Stimulated activated CD8-positive, alpha-beta memory T cell treated with anti-CD3 and anti-CD28 coated beads, Interleukin-4, amount 100 ng/mL, for 1 hour (primary cell): ENCODE data around the gene SOST.

Source experiments
- DNase-seq, 2 donors: peaks; one replicate each; pipeline ENCODE4 v3.0.0-alpha.2; 2020; ENCODE audit warnings: low read depth in 2 of 2, low spot score in 1 of 2

SOST gene

DNA sequence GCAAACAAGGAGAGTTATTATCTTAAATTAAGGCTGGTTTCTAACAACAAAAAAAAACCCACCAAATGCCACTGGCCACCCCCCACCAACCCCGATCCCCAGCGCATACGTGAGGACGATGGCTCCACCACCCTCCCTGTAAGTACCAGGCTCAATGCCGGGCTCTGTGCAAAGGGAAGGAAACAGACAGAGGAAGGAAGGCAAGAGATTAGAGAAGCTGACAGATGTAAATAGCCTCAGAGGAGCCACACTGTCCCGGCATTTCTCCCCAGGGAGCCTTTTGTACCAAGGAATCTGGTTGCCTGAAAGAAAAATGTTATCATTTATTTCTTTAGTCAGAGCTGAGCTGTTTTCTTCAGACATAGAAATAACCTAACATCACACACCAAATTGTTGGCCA lies 13.1 kb downstream of the SOST start:
- DNase-seq, result no peak

DNA sequence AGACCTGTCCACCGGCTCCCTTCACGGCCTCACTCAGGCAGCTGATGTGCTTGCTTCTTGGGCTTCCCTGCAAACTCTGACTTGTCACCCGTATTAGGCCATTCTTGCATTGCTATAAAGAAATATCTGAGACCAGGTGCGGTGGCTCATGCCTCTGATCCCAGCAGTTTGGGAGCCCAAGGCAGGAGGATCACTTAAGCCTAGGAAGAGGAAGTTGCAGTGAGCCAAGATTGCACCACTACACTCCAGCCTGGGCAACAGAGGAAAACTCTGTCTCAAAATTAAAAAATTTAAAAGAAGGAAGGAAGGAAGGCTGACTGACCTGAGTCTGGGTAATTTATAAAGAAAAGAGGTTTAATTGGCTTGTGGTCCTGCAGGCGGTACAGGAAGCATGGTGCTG lies 17.0 kb downstream of the SOST start:
- no peak for DNase-seq

DNA sequence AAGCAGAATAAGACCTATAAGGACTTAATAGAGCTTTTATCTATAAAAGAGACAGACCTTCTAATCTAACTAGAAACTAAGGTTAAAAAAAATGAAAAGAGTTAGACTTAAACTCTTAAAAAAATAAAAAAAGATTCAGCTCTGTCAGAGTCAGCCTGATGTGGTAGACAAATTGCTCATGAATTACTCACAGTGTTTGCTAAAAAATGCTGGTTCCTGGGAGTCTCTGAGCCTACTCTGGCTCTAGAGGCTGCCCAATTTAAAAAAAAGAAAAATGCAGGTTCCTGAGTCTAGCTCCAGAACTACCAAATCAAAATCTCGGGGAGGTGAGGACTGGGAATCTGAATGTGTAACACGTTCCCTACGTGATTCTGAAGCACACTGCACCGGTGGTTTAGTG lies 18.1 kb downstream of the SOST start:
- DNase-seq, result no peak

DNA sequence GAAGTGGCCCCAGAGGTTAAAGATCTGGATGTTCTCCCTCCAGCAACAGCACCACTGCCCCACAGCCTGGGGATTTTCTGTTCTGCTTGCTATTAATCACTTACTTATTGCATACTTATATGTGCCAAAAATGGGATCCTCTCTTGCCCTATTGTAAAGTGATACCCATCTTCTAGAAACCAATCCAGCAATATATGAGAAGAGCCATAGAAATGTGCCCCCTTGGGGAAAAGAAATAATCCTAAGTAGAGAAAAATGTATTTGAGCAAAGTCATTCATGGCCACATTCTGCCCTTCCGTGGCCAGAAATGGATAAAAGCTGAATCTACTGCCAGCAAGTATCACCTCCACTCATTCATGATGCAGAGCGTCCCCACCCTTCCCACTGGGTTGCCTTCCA lies 20.9 kb downstream of the SOST start:
- DNase-seq, result no peak

DNA sequence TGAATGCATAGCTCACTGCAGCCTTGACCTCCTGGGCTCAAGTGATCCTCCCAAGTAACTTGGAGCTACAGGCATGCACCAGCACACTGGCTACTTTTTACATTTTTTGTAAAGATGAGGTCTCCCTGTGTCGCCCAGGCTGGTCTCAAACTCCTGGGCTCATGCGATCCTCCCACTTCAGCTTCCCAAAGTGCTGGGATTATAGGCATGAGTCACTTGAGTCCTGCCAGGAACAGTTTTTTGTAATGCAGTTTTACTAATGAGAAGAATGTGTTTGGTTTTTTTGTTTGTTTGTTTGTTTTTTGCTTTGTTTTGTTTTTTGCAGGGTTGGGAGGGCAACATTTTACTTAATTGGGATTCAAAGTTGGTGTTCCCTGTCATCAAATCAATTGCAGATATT lies 22.2 kb downstream of the SOST start:
- DNase-seq, result no peak

DNA sequence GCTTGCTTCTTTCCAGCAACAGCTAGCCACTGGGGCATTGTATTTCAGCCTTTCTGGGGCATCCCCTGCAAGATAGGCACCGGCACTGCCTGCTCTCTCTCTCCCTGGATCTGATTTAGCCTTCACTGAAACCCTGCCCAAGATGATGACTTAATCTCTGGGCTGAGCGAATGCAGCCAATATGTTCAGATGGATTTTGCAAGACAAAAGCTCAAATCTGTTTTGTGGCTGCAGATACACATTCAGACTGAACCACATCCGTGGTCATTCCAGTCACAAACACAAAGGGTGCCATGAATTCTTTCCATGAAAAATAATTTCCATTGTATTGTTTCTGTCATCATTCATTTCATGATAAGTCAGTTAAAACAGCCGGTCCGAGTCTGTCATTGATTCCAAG lies 24.2 kb downstream of the SOST start:
- DNase-seq, result no peak

DNA sequence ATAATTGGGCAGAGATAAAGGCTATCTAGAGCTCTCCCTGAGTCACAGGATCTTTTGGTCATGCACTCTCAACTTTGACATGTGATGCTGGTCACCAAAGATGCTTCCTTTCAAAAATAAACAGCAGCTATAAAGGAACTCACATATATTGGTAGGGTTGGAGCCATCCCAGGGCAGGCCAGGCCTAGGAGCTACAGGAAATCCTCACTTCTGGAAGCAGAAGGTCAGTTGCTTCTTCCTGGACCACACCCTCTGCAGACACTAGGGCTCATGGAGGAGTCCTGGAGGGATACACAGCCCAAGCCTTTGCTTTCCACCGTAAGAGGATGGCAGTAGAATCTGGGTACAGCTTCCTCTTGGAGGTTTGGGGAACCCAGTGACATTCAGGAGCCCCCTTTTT lies 24.6 kb downstream of the SOST start:
- no peak for DNase-seq

DNA sequence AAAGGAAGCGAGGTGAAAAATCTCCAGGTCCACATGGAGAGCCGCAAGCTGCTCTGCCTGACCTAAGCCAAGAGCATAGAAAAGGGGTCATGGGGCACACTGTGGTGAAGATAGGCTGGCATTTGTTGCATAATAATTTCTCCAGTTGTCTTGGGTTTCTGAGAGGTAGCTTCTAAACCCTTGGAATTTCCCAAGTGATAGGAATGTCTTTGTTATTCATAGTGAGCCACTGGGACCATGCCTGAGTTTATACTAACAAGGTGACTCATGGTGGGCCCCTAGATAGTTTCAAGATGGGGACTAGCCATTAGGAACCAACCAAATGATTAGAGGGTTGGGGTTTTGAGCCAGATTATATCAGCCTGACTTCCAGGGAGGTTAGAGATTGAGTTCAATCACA lies 25.6 kb downstream of the SOST start:
- no peak for DNase-seq

DNA sequence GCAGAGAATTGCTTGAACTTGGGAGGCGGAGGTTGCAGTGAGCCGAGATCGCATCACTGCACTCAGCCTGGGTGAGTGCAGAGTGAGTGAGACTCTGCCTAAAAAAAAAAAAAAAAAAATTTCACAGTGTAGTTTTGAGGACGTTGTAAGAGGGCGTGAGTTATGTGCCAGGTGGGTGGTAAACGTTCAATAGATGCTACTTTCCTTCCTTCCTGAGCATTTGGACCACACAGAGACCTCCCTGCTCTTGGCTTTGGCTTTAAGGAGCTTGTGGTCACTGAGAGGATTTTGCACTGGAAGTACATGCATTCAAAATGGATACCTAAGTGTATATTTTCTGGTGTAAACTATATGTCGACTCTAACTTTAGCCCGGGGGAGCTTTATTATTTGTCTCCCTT lies 30.5 kb downstream of the SOST start:
- no peak for DNase-seq

DNA sequence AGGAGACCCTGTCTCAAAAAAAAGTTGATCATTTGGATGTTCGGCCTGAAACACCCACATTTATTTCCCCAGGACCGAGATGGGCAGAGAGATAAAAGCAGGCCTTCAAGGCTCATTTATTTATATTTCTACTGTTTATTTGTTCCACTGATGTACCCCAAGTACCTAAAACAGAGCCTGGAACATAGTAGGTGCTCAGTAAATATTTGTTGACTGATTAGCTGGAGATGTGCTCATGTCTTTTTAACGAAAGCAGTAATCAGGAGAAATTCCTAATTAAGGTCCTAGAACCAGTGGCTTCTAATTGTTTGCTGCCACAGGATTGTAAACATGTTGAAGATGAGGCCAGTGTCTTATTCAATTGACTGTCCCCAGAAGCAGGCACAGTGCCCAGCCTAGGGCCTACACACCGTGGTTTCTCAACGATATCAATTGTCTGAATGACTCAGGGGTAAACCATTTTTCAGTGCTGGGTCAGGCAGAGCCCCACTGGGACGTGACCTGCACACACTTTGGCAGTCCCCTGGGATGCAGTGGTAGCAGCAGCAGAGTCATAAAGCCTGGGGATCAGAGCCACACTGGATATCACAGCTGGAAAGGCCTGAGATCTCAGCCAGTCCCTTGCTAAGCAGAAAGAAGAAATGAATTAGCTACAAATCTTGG lies 34.8 kb downstream of the SOST start:
- DNase-seq, result no peak

DNA sequence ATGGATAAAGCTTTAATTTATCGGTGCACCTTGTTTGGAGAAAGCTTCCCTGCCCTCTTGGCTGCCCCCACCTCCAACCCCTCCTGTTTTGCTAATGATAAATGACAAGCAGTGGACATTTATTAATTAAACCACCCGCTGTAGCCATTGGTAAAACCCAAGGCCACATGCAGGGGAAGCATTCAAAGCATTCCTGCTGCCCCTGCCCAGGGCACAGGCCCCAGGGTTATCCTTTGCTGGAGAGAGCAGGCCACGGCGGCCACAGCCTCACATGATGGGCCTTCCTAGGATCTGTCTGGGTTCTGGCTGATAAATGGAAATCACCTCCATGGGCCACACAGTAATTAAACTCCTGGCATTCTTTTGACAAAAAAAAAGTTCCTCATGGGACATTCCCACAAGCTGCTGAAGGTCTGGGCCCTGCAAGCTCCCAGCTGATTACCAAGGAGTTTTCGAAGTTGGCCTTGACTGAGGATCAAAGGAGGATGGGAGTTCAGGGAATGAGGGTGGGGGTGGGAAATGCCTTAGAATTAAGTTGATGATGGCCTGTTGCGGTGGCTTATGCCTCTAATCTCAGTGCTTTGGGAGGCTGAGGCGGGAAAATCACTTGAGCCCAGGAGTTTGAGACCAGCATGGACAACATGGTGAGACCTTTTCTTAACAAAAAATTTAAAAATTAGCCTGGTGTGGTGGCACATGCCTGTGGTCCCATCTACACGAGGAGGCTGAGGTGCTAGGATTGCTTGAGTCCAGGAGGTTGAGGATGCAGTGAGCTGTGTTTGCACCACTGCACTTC lies 35.5 kb downstream of the SOST start:
- DNase-seq, result no peak

DNA sequence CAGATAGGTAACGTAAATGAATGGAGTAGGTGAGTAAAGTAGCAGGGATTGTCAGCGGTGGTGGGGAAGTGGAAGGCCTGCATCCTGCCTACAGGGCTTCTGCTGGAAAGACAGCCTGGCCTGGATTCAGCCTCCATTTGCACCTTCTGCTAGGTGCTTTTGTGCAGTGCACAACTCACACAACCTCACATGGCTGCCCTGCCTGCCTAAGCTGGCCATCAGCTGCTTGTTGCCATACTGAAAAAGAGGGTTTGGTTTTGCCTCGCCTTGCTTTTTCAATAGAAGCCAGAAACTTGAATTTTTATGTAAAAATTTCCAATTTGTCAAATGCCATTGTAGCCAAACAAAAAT lies 36.3 kb downstream of the SOST start:
- DNase-seq, result no peak

DNA sequence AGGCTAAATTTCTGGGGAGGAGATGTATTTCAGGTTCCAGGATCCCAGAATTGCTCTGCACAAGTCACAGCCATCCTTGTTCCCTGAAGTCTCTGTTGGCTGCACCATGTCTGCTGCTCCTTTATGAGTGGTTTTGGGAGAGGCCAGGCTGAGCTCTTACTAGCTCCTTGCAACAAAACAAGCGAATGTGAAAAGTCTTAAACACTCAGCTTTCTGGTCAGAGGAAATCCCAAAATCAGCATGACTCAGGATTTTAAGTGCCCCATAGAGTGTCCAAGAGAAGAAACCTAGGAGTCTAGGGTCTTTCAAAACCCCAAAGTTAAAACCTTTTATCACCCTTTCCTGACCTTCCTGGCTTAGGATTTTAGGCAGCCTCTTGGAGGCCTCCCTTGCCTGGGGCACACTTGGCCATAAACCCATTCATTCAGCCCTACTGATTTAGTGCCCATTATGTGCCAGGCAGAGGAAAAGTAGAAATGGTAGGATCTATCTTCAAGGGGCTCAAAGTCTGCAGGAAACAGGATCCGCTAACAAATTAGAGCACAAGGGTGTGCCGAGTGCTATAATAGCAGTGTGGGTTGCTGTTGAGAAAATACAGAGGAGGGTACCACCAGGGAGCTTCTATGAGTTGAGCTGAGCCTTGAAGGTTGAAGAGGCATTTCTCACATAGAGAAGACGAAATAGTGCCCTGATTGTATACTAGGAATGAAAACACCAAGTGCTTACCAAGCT lies 36.9 kb downstream of the SOST start:
- DNase-seq, result no peak

DNA sequence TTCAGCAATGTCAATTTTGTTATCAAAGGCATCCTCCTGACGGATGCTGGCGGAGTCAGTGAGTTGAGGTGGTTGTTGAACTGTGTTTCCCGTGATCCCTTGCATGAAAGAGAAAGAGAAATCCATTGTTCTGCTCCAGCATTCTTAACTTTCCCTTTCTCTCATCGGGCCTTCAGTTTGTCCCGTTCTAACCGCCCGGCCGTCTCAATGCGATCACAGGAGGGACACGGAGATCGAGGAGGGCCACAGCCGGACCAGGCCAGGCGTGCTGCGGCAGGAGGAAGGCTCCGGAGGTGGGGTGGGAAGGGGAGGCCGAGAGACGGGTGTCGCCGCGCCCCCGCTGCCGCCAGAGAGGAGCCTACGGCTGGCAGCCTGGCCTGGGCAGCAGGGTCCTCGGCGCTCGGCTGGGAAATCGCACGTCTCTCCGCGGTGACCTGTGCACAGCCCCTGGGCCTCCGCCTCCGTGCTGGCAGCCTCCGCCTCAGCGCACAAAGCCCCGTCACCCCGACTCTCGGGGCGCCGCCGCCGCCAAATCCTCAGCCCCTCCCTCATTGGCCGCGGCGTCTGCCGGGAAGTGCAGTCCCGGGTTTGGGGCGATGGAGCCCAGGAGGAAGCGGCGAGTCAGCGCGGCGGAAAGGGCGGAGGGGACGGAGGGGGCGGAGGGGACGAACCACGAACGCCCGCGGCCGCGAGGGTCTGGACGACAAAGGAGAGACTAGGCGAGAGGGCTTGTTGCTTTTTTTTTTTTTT lies 38.1 kb downstream of the SOST start:
- DNase-seq, result peak; percentile 27 to 47

DNA sequence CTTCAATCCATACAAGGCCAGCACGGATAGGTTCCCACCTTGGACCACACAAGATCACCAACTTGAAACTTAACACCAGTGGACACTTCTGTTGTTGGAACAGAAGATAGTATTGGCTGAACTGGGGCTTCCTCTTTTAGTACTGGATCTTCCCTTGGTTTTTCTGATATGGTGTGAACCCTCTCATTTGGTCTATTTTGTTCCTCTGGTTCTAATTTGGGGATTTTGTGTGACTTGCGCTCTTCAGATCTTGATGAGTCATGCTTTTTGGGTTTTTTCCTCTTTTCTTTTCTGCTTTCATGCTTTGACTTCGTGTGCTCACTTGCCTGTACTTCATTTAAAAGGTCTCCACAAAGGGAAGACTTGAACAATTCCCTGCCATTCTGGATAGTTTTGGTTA lies 39.0 kb downstream of the SOST start:
- no peak for DNase-seq

DNA sequence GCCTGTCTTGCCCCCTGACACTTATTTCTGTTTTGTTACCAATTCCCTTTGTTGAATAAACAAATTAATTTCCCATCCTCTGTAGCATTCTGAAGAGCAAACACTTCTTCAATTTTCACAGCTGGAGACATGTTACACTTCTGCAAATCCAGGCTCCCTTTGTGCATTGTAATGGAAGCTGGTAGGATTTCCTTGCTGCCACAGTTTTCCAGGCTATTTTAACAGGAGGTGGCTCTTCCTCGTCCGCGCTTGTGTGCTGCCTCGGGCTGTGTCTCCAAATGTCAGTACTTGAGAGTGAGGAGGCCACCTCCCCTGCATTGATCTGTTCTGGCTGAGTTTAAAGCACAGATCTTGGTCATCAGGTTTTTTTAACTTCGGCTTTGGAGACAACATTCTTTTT lies 40.0 kb downstream of the SOST start:
- no peak for DNase-seq

DNA sequence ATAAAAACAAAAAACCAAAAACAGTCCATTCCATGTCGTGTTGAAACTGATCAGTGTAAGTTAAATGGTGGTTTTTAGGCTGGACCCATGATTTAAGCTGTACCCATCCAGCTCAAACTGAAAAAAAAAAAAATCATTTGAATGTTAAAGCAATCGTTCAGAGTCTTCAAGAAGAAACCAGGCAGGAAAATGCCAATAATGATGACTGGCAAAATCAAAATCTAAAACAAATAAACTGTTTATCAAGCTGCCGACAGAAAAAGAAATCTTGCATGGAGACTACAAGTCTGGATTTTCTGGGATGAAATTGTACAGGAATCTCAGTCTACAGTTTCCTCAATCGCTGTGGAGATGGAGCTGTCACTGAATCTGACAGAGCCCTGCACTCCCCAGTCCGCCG lies 40.7 kb downstream of the SOST start:
- no peak for DNase-seq

DNA sequence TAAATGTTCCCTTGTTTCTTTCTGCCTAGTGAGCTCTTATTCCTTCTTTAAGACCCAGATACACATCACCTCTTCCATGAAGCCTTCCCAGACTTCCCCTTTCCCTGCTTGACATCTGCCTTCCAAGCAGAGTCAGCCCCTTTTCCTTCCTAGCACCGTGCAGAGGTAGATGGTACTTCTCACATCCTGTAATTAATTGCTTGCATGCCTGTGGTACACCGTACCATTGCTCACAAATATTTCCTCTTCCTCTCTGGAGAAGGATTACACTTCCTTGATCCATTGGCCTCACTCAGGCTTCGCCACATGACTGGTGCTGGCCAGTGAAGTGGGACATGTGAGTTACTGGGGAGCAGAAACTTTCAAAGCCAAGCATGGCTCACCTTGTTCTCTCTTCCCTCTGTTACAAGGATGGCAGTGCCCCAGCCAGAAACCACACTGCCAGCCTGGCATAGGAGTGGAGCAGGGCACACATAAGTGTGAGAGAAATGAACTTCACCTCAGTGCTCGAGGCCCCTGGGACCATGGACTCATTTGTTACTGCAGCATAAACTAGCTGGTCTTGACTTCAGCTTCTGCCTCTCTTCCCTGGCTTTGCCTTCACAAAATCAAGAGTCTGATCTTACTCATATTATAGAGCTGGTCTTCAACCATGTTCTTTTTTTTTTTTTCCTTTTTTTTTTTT lies 44.0 kb downstream of the SOST start:
- no peak for DNase-seq

DNA sequence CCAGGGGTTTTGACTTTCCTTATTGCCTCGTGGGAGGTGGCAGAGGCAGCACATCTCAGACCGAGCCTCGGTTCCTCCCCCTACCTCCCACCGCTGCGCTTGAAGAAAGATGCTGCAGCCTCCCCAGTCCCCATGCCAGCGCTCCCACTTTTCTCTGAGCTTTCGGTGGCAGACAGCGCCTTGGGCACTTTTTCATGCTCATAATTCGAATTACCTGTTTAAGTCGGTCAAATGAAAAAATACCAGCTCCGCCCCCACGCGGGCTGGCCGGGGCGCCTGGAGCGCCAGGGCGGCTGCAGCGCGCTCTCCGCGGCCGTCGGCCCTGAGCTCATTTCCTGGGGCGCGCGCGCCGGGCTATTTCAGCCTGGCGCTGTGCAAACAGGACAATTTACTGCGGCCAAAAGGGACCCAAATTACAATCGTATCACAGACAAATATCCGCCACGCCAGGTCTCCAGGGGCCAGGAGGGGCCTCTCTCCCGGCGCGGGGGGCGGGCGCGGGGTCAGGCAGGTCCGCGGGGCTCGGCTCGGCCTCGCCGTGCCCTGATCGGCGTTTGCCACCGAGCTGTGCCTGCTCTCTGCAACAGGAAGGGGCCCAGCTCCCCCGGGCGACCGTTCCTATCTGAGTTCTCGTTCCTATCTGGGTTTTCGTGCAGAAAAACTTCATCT lies 45.0 kb downstream of the SOST start:
- DNase-seq, result no peak

DNA sequence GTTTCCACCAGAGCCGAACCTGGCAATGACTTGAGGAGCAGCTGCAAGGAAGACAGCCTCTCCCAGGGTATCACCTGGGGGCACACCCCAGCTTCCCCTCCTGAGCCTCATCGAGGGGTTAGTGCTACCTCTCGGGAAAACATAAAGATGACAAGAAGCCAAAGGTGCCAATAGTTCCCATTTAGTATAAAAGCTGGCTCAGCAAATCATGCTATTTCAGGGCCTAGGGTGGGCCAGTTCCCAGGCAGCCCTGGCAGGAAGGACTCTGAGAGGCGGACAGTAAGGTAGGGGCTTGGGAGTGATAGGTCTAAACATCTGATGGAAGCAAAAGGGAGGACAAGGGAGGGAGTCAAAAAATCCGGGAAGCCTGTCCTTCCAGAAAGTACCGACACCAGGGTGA lies 46.2 kb downstream of the SOST start:
- DNase-seq, result no peak

DNA sequence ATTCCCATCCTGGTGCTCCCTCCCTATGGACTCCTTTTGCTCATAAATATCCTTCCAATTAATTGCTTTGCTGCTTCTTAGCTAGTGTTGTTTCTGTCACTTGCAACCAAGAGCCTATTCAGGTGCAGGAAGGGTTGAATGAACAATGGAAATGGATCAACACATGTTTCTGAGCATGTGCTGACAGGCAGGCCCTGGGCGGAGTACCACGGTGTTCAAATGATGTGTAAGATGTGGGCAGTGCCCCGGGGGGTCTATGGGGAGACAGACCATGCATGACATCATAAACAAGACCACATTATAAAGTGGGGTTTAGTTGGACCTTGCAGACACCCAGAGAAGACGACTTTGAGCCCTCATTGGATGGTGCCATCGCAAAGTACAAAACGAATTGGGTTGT lies 48.5 kb downstream of the SOST start:
- no peak for DNase-seq
